ENCODE results near the gene POP5.
A peak's percentile ranks its signal among the peaks of the same experiment; 100 is the strongest.
"Not testable (repeated sequence)": the region's sequence is repeated elsewhere in the genome, so short reads cannot be mapped to it uniquely, and the experiment has no call there.

The POP5 gene

DNA sequence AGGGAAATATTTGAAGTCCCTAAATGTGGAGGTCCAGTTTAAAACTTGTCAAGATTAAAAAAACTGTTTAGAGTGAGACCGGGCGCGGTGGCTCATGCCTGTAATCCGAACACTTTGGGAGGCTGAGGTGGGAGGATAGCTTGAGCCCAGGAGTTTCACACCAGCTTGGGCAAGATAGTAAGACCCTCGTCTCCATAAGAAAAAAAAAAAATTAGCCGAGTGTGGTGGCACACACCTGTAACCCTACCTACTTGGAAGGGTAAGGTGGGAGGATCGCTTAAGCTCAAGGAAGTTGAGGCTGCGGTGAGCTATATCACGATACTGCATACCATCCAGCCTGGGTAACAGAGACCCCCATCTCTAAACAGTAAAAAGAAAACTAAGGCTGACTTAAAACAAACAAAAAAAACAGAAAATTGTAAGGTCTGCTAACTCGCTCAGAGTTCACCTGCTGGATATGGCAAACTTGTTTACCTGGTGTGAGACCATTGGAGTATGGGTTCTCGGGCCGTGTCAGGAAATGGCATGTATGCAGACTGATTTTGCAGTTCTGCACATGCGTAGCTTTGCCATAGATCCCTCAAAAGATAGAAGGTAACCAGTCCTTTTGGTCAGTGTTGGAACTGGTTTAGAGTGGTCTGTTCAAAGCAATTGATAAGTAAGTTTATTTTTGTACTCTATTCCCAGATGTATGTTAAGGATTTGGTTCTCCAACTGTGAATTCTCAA is 45.0 kb downstream of the POP5 start:
- peak; percentile 43 for DNase-seq

DNA sequence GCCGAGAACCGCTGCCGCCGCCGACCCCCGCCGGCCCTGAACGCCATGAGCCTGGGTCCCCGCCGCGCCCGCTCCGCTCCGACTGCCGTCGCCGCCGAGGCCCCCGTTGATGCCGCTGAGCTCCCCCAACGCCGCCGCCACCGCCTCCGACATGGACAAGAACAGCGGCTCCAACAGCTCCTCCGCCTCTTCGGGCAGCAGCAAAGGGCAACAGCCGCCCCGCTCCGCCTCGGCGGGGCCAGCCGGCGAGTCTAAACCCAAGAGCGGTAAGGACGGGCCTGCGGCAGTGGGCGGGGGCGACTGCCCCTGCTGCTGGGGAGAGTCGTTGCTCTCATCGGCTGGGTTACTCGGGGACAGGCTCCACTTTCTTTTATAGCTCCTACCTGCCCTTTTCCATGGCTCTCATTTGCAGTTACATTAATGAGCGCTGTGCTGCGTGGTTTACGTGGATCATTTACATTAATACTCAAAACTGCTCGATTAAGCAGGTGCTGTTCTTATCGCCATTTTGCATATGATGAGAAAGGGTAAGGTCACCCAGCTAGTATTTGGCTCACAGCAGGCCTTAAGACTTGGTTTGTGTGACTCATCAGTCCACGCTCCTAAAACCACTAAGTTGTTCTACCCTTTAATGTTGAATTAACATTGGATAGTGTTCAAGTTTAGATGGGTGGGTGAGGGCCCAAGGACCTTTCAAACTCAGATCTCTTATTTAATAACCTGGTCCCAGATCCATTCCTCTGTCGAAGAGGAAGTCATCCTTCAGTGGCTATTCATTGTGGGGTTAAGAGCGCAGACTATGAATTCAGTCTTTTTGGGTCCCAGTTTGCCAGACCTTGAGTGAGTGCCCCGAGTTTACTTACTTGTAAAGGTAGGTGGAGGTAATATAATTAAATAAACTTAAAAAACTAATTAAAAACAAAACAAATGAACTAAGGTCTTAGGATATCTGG is 46.2 kb downstream of the POP5 start:
- DNase-seq = peak; percentile 60

GRCh38 chr12:120534203-120534702 is 46.9 kb downstream of the POP5 start, which contains the start of gene RNF10:
TSS of gene RNF10 (plus strand) at chr12:120534356. CDS start at chr12:120534812, 456 bp downstream.
- peak; percentile 89 for DNase-seq

DNA sequence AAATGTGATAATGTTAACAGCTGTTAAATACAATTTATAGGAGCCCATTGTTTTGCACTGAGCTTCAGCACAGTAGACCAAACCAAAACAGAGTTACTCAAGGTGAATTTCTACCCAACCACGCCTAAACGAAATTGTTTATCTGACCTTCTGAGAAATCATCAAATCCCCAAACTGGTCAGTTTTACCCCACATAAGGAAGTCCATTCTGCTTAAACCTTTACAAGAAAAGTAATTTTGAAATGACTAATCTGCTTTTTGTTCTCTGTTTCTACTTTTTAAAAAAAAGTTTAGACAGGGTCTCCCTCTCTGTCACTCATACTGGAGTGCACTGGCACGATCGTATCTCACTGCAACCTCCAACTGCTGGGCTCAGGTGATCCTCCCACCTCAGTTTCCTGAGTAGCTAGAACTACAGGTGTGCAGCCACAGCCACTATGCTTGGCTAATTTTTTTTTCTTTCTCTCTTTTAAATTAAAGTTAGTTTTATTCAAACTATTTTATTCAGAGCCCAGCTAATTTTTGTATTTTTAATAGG is 48.4 kb downstream of the POP5 start:
- no peak for DNase-seq

DNA sequence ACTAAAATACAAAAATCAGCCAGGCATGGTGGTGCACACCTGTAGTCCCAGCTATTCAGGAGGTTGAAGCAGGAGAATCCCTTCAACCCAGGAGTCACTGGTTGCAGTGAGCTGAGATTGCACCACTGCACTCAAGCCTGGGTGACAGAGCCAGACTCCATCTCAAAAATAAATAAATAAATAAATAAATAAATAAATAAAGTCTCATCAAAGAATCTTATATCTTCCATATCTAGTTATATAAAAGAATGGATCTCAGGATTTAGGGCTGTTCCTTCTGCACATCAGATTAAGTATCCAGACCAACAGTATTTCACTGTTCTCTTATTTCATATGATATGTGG is 50.8 kb downstream of the POP5 start:
- DNase-seq = not testable (repeated sequence)

- no peak for DNase-seq
These were observed 51.4 kb downstream of the POP5 start for GRCh38 chr12:120529641-120530417.

DNA sequence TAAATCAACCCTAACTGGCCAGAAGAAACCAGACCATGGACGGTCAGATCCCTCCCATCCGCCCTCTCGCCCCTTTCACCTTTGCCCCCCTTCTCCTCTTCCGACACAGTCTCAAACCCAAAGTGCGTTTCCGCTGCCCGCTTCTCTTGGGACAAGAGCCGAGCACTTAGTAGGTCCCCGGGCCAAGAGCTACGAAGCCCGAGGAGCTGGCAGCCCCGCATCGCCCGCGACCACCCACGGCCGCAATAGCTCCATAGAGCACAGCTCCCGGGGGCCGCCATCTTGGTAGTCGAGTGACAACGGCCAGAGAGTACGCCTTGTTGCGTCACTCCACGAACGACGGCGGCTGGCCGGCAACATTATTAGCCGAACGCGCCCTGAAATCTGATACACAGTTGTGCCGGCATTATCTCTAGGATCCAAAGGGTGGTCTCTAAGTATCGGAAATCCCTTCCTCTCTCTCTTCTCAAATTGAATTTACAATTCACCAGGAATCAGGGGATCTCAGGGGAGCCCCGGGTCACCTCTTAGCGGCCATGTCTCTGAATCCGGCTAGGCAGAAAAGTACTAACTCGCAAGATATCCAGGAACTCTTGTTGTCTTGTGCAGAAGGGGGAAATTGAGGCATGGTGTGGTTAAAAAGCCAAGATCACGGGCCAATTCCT is 52.2 kb downstream of the POP5 start, which contains the start of gene COQ5:
COQ5 (minus strand) TSS at position 298 of the 665 bp plus-strand sequence; CDS start at position 281, 17 bp downstream.
- peak; percentile 88 for DNase-seq
